HepG2 (cell line): ENCODE measurements around the gene BLCAP. TPM values are rescaled to one million over a fixed set of nuclear protein-coding genes. Genes with fewer than 3 reads are reported as not detected.

Experiments
- DPF2 ChIP-seq: sonication (generic); formaldehyde crosslinking; IDR thresholded peaks from 2 replicates; pipeline ENCODE4 v1.4.0; 2020; ENCODE audit warnings: mild to moderate bottlenecking, low read depth, missing genetic modification reagents, borderline replicate concordance
- FOXK1 ChIP-seq: sonication (generic); formaldehyde crosslinking; IDR thresholded peaks from 2 replicates; pipeline ENCODE4 v1.4.0; 2020; ENCODE audit warnings: low read depth, missing genetic modification reagents, borderline replicate concordance
- HHEX ChIP-seq: IDR thresholded peaks from 2 replicates; pipeline ENCODE4 v1.6.1; 2016; ENCODE audit warnings: control low read depth
- KAT7 ChIP-seq: IDR thresholded peaks from 2 replicates; pipeline ENCODE4 v1.6.1; 2018; ENCODE audit warnings: borderline replicate concordance, missing compliant biosample characterization
- MEIS2 ChIP-seq: sonication (generic); formaldehyde crosslinking; IDR thresholded peaks from 2 replicates; pipeline ENCODE4 v1.9.0; 2021; ENCODE audit warnings: mild to moderate bottlenecking, missing genetic modification reagents
- NFRKB ChIP-seq: fragments of 450-650 bp; IDR thresholded peaks from 2 replicates; pipeline ENCODE4 v1.6.1; 2017
- PRMT3 ChIP-seq: sonication (generic); formaldehyde crosslinking; IDR thresholded peaks from 2 replicates; pipeline ENCODE4 v1.8.1; 2022; ENCODE audit warnings: low read depth, mild to moderate bottlenecking, moderate library complexity, missing genetic modification reagents, borderline replicate concordance
- RCOR2 ChIP-seq: IDR thresholded peaks from 2 replicates; pipeline ENCODE4 v1.6.1; 2016; ENCODE audit warnings: missing biosample characterization, missing genetic modification reagents
- SOX5 ChIP-seq: IDR thresholded peaks from 2 replicates; pipeline ENCODE4 v1.6.1; 2016; ENCODE audit warnings: borderline replicate concordance
- TBP ChIP-seq: sonication (generic); formaldehyde crosslinking; IDR thresholded peaks from 2 replicates; pipeline ENCODE4 v1.5.0; 2020; ENCODE audit warnings: missing genetic modification reagents
- TMF1 ChIP-seq: sonication (generic); formaldehyde crosslinking; IDR thresholded peaks from 2 replicates; pipeline ENCODE4 v1.8.1; 2022; ENCODE audit warnings: low read depth, missing genetic modification reagents
- ZBTB3 ChIP-seq: sonication (generic); formaldehyde crosslinking; IDR thresholded peaks from 2 replicates; pipeline ENCODE4 v1.4.0; 2020; ENCODE audit warnings: low read depth, mild to moderate bottlenecking, moderate library complexity, missing genetic modification reagents, borderline replicate concordance
- ZBTB39 ChIP-seq: sonication (generic); formaldehyde crosslinking; IDR thresholded peaks from 2 replicates; pipeline ENCODE4 v1.5.0; 2020; ENCODE audit warnings: missing genetic modification reagents
- ZBTB44 ChIP-seq: sonication (generic); formaldehyde crosslinking; IDR thresholded peaks from 2 replicates; pipeline ENCODE4 v1.4.0; 2020; ENCODE audit warnings: missing genetic modification reagents
- ZFP1 ChIP-seq: IDR thresholded peaks from 2 replicates; pipeline ENCODE4 v1.6.1; 2016
- ZGPAT ChIP-seq: IDR thresholded peaks from 2 replicates; pipeline ENCODE4 v1.6.1; 2016; ENCODE audit warnings: mild to moderate bottlenecking
- ZNF275 ChIP-seq: sonication (generic); formaldehyde crosslinking; IDR thresholded peaks from 2 replicates; pipeline ENCODE4 v1.8.0; 2022; ENCODE audit warnings: missing genetic modification reagents, mild to moderate bottlenecking, inconsistent platforms, borderline replicate concordance
- ZNF317 ChIP-seq: sonication (generic); formaldehyde crosslinking; IDR thresholded peaks from 2 replicates; pipeline ENCODE4 v1.5.0; 2020; ENCODE audit warnings: mild to moderate bottlenecking, missing genetic modification reagents
- ZNF382 ChIP-seq: sonication (generic); formaldehyde crosslinking; IDR thresholded peaks from 2 replicates; pipeline ENCODE4 v1.5.0; 2020; ENCODE audit warnings: missing genetic modification reagents, mild to moderate bottlenecking, borderline replicate concordance
- ZNF543 ChIP-seq: sonication (generic); formaldehyde crosslinking; IDR thresholded peaks from 2 replicates; pipeline ENCODE4 v1.4.0; 2020; ENCODE audit warnings: mild to moderate bottlenecking, missing genetic modification reagents
- ZNF597 ChIP-seq: sonication (generic); formaldehyde crosslinking; IDR thresholded peaks from 2 replicates; pipeline ENCODE4 v1.5.0; 2020; ENCODE audit warnings: missing genetic modification reagents
- ZNF768 ChIP-seq: sonication (generic); formaldehyde crosslinking; IDR thresholded peaks from 2 replicates; pipeline ENCODE4 v1.4.0; 2020; ENCODE audit warnings: missing genetic modification reagents
- ZSCAN12 ChIP-seq: sonication (generic); formaldehyde crosslinking; IDR thresholded peaks from 2 replicates; pipeline ENCODE4 v1.9.0; 2021; ENCODE audit warnings: mild to moderate bottlenecking, missing genetic modification reagents
- polyA plus RNA-seq, 8 experiments: library from polyadenylated mRNA; depleted of rRNA in 3 of 8; stranded (reverse) in 7 of 8; unstranded in 1 of 8; fragments of >200 nt; fragmentation: Illumina TruSeq in 4 of 8; extraction: Trizol in 4 of 8; gene quantifications; 2 replicates each; pipeline versions ENCODE4 v1.2.1 to v1.2.3, GENCODE V29; 2011 to 2016; ENCODE audit warnings: low read depth in 4 of 8, missing spikeins in 1 of 8, mixed read lengths in 1 of 8; ENCODE audit not compliant: insufficient read depth in 1 of 8
- total RNA-seq, 5 experiments: library from RNA; depleted of rRNA; stranded (reverse); fragments of >200 nt; fragmentation: Illumina TruSeq; extraction: Trizol; gene quantifications; 2 replicates each; pipeline ENCODE4 v1.2.3, GENCODE V29; 2016; ENCODE audit warnings: low read depth in 1 of 5

The BLCAP gene
- total and polyA plus RNA-seq, 2 of the 13 experiments (the other 11 are each of a cell fraction or from before 2014, with no cell fraction given), result 52.4 to 86.8 TPM

GRCh38 chr20:37527638-37528445 is at the start of gene BLCAP (continued):
- TF ChIP-seq ZBTB39 (CRISPR knock-in tag) (no peak; the same call in 1 of the 2 replicates), ZNF543 (CRISPR knock-in tag) (peak; percentile 69; the same call in 1 of the 2 replicates), TBP (CRISPR knock-in tag) (no peak), SOX5 (CRISPR knock-in tag) (peak; percentile 45; the same call in 1 of the 2 replicates), DPF2 (no peak), RCOR2 (CRISPR knock-in tag) (peak; percentile 36; the same call in 1 of the 2 replicates), ZBTB3 (CRISPR knock-in tag) (peak; percentile 59; the same call in 1 of the 2 replicates), TMF1 (CRISPR knock-in tag) (peak; percentile 86), ZSCAN12 (no peak), ZNF768 (CRISPR knock-in tag) (peak; percentile 73), NFRKB (no peak), ZNF382 (CRISPR knock-in tag) (no peak), HHEX (no peak), ZNF275 (CRISPR knock-in tag) (peak; percentile 83), ZBTB44 (CRISPR knock-in tag) (peak; percentile 76), ZNF597 (CRISPR knock-in tag) (no peak), ZFP1 (CRISPR knock-in tag) (no peak), ZGPAT (CRISPR knock-in tag) (peak; percentile 95), PRMT3 (CRISPR knock-in tag) (no peak), FOXK1 (peak; percentile 85), MEIS2 (CRISPR knock-in tag) (peak; percentile 12; the same call in 1 of the 2 replicates), ZNF317 (CRISPR knock-in tag) (peak; percentile 82), KAT7 (peak; percentile 96)
